ENCODE measurements around the gene SLC39A2.

DNA sequence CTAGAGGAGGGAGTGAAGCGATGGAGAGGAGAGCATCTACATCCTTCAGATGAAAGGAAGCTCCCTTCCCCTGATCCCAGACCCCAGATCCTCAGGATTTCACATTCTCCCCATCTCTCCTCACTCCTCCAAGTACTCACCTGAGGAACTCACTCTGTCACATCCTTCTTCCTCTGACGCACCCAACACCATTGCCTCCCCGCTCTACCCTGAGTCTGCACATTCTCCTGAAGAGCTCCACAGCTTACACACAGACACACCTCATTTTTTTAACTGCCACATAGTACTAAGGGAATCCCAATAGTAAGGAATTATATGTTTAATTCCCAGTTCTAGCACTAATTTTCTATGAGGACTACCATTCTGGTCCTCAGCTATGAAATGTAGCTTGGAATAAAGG, 25.6 kb upstream of the SLC39A2 start:
- no peak for TF ChIP-seq CHD4 (IDR thresholded peaks at IDR 0.05; ENCODE audit: insufficient read depth, insufficient replicate concordance, low read depth, low read length, poor library complexity, severe bottlenecking)
- TF ChIP-seq RCOR1 (IDR thresholded peaks at IDR 0.05; ENCODE audit: borderline replicate concordance in 1 of 2, low read depth in 2 of 2, low read length in 2 of 2): no peak
- no peak for TF ChIP-seq KDM4B (IDR thresholded peaks at IDR 0.05; ENCODE audit: borderline replicate concordance in 2 of 2, low read depth in 1 of 2)
- TF ChIP-seq MYC (IDR thresholded peaks at IDR 0.05; ENCODE audit: low read depth, low read length): no peak
- no peak for TF ChIP-seq MYC (CRISPR knock-in tag; IDR thresholded peaks at IDR 0.05; ENCODE audit: borderline replicate concordance, low read depth)
- TF ChIP-seq, protein P1, sequence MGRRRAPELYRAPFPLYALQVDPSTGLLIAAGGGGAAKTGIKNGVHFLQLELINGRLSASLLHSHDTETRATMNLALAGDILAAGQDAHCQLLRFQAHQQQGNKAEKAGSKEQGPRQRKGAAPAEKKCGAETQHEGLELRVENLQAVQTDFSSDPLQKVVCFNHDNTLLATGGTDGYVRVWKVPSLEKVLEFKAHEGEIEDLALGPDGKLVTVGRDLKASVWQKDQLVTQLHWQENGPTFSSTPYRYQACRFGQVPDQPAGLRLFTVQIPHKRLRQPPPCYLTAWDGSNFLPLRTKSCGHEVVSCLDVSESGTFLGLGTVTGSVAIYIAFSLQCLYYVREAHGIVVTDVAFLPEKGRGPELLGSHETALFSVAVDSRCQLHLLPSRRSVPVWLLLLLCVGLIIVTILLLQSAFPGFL (CRISPR knock-in tag; IDR thresholded peaks at IDR 0.05): no peak
- no peak for TF ChIP-seq SMC3 (conservative IDR thresholded peaks at IDR 0.05; ENCODE audit: insufficient read depth, low read depth, low read length)
- TF ChIP-seq CHD2 (IDR thresholded peaks at IDR 0.05; ENCODE audit: low read depth, low read length): no peak
- no peak for TF ChIP-seq CAMTA2 (CRISPR knock-in tag; conservative IDR thresholded peaks at IDR 0.05)
- no peak for TF ChIP-seq SMARCA5 (IDR thresholded peaks at IDR 0.05)
- TF ChIP-seq ZKSCAN3 (CRISPR knock-in tag; IDR thresholded peaks at IDR 0.05): no peak
- TF ChIP-seq, protein P2, sequence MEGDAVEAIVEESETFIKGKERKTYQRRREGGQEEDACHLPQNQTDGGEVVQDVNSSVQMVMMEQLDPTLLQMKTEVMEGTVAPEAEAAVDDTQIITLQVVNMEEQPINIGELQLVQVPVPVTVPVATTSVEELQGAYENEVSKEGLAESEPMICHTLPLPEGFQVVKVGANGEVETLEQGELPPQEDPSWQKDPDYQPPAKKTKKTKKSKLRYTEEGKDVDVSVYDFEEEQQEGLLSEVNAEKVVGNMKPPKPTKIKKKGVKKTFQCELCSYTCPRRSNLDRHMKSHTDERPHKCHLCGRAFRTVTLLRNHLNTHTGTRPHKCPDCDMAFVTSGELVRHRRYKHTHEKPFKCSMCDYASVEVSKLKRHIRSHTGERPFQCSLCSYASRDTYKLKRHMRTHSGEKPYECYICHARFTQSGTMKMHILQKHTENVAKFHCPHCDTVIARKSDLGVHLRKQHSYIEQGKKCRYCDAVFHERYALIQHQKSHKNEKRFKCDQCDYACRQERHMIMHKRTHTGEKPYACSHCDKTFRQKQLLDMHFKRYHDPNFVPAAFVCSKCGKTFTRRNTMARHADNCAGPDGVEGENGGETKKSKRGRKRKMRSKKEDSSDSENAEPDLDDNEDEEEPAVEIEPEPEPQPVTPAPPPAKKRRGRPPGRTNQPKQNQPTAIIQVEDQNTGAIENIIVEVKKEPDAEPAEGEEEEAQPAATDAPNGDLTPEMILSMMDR (IDR thresholded peaks at IDR 0.05 in 2 of 3, conservative IDR thresholded peaks at IDR 0.05 in 1 of 3; ENCODE audit: insufficient read depth in 2 of 3, low read depth in 1 of 3, low read length in 3 of 3): no peak
- TF ChIP-seq MAZ (CRISPR knock-in tag; conservative IDR thresholded peaks at IDR 0.05 in 1 of 2, IDR thresholded peaks at IDR 0.05 in 1 of 2): no peak
- TF ChIP-seq, protein P3, sequence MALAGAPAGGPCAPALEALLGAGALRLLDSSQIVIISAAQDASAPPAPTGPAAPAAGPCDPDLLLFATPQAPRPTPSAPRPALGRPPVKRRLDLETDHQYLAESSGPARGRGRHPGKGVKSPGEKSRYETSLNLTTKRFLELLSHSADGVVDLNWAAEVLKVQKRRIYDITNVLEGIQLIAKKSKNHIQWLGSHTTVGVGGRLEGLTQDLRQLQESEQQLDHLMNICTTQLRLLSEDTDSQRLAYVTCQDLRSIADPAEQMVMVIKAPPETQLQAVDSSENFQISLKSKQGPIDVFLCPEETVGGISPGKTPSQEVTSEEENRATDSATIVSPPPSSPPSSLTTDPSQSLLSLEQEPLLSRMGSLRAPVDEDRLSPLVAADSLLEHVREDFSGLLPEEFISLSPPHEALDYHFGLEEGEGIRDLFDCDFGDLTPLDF (CRISPR knock-in tag; IDR thresholded peaks at IDR 0.05): no peak

All from K562 (cell line).